HG03521 (cell line): ENCODE measurements around the gene SERINC1.
"Not testable (repeated sequence)": the region's sequence is repeated elsewhere in the genome, so short reads cannot be mapped to it uniquely, and the experiment has no call there.

Experiments used
- ATAC-seq: cut with Tn5 transposase; IDR thresholded peaks from one replicate; pipeline ENCODE4 v1.9.1; 2021; ENCODE audit warnings: mild to moderate bottlenecking, moderate library complexity; ENCODE audit not compliant: unreplicated experiment

Gene SERINC1

DNA sequence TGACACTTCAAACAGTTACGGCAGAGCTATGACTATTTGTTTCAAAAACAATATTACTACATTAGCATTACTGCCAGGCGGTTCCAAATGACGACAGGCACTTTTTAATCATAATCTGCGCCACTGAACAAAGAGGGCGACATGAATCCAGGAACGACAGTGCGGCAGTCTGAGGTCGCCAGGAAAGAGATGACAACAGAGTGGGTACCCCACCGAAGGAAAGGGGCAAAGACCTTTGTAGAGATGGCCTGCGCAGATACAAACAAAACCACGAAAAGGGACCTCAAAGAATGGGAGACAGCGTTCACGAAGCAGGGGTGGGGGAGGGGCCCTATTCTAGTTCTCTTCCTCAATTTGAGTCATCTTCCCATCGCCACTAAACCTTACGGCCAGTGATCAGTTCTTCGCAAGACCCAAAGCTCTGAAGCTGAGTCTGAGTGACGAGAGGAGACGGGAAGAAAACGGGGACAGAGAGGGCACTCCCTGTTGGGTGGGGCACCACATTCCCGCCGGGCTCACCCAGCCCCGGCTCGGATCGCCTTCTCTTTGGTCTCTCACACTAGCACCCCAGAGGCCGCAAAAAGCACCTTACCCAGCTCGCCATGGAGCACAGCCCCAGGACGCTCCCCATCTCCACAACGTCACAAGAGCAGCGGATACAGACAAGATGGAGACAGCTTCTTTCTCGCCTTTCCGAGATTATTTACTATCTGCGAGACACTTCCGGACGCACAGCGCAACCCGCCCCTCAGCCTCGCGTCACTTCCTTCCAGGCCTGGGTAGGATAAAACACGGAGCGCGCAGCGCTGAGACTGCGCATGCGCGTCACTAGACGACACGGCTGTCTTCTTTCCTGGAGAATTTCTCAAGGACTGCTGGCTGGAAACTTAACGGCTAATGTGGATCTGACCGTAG lies at the start of gene SERINC1:
SERINC1 (minus strand) TSS at position 701 of the 915 bp plus-strand sequence; CDS start at position 631, 70 bp downstream.
- ATAC-seq = peak; percentile 99

- ATAC-seq = no peak
Measured at GRCh38 chr6:122511193-122511924, 39.8 kb upstream of the SERINC1 start.

DNA sequence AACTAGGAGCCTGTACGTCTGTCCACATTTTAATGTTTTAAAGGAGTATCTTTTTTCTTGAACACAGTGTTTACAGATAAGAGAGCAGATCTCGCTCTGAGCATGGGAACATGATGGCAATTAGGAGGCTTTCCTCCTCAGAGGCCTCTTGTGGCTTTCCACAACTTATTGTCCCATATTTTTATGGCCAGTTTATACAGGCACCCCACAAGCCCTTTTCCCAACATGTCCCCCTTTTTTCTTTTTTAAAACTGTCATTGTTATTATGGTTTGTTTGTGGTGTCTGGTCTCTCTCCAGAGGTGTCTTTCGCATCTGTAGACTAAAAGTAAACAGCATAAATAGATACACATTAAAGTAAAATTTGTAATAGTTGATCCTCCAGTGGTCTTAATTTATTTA lies 33.6 kb upstream of the SERINC1 start:
- not testable (repeated sequence) for ATAC-seq

GRCh38 chr6:122501475-122501874 lies 29.9 kb upstream of the SERINC1 start:
- no peak for ATAC-seq

DNA sequence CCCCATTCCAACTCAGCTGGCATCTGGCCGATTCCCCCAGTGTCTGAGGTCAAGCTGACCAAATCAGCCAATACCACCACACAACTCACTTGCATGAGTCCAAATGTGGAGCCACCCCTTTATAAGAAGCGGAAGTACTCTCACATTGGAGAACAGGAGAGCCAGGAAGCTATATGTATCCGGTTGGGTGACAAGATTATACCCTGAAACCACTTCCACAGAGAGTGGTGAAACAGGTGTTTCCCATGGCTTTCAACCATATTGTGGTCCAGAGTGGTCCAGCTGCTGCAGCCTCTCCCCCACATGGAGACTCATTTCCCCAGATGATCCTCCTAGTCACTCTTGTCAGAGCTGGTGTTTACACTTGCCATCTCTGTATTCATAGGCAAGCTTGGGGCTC lies 24.0 kb upstream of the SERINC1 start:
- no peak for ATAC-seq

DNA sequence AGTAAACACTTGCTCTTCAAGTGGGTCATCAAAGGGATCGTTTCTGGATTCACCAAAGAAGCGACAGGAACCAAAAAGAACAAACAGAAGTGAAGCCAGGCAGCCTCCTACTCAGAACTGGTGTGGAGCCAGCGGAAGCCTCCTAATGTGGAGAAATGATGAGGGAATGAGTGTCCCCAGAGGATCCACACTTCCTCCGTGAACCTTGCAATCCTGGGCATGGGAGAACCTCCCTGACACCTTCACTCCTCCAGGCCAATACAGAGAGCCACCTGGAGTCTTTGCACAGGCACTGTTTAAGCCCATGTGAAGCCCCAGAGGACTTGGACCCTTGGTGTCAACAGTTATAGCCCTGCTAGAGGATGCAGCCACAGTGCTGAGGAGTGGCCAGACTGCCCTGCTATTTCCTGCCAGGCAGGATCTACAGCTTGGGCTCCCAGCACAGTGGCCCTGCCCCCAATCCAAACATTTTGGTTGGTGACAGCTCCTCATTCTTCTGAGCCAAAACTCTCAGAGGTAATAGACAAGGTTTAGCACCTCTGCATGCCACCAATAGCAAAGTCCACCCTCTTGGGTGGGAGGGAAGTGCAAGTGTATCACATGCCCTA lies 23.2 kb upstream of the SERINC1 start:
- ATAC-seq = no peak

- peak; percentile 95 for ATAC-seq
Measured at GRCh38 chr6:122491919-122492555, 20.4 kb upstream of the SERINC1 start.

DNA sequence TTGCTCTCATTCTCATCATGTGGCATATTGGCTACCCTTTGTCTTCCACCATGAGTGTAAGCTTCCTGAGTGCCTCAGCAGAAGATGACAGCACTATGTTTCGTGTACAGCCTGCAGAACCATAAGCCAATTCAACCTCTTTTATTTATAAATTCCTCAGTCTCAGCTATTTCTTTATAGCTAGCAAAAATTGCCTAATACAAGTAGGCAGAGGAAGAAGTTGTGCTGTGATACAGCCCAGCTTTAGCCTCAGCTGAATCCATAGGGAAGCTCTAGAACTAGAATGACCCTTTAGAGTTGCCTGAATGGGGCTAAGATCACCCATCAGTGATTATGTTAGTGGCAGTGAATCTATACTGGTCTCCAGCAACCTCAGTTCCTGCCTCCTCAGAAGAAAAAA lies 19.0 kb upstream of the SERINC1 start:
- no peak for ATAC-seq

DNA sequence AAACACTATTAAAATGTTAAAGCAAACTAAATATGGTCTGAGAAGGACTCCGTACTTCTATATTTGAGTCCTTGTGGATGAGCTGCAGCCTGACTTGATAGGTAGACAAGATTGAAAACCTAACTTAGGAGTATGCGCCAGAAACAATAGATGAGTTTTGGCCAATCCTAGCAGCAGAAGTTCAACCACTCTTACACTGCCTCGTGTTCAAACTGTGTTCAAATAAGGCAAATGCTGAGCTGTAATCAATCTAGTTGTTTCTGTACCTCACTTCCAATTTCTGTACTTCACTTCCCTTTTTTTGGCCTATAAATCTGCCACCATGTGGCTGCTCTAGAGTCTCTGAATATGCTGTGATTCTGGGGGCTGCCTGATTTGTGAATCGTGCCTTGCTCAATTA lies 13.2 kb upstream of the SERINC1 start:
- peak; percentile 72 for ATAC-seq

GRCh38 chr6:122482750-122483080 lies 11.1 kb upstream of the SERINC1 start:
- no peak for ATAC-seq

DNA sequence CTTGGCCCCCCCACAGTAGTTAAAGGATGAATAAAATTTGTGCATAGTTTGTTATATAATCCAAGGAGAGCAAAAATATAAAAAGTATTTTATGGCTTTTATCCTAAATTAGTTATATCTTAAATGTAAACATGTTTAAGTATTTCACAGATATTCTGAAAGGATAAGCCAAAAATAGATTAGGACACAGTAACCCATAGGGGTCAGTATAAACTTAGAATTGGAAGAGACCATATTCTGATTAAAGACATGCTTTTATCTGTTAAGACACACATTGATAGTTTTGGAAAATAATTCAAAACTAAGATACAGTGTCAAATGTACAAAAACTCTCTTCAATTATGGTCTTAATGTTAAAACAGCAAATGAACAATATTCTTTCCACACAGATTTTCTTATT lies 4.5 kb upstream of the SERINC1 start:
- no peak for ATAC-seq

DNA sequence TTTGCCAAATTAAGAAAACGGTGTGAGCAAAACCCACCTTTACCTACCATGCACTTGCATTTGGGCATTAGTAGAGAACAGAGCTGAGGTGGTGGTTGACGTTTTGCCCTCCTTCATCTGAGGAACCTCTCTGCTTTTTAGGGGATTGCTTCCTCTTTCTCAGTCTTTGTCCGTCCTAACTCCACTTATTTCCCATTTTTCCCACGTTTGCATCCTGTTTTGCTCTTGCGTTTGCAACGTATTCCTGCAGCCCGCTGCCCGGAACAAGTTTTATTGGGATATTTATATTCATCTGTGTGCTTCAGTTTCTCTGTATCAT lies 374 bp upstream of the SERINC1 start:
- ATAC-seq = peak; percentile 48

- ATAC-seq = no peak
Measured at GRCh38 chr6:122461885-122462284, 9.7 kb downstream of the SERINC1 start.

GRCh38 chr6:122459865-122460416 lies 11.7 kb downstream of the SERINC1 start:
- ATAC-seq = not testable (repeated sequence)

DNA sequence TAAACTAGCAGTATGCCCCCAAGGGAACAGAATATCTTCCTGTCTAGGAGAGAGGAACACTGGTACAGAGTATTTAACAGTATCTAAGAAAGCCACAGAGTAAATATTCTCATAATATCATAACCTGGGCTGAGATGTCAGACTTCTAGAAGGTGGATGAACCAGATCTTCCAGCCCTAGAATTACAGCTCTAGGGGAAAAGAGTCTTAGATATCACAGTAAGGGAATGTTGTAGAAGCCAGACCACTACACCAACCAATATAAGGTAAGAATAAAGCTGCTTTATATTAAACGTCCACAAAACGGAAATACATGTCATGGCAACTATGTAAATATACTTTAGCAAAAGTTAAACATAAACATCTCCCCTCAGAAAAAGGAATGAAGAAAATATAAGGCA lies 12.4 kb downstream of the SERINC1 start:
- ATAC-seq = no peak

DNA sequence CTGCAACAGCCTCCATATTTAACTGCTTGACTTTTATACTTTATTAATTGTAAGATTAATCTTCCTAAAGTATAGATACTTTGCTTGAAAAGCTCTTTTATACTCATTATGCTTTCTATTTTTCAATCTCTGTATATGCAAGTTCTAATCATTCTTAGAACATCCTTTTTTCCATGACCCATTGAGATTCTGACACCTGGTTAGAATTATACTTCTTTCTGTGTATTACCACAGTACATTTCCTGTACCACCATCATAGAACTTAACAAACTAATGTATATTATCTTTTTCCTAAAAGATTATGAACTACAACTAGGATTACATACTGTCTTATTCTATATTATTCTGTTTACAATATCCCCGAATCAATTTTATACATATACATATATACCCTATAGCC lies 13.5 kb downstream of the SERINC1 start:
- no peak for ATAC-seq

DNA sequence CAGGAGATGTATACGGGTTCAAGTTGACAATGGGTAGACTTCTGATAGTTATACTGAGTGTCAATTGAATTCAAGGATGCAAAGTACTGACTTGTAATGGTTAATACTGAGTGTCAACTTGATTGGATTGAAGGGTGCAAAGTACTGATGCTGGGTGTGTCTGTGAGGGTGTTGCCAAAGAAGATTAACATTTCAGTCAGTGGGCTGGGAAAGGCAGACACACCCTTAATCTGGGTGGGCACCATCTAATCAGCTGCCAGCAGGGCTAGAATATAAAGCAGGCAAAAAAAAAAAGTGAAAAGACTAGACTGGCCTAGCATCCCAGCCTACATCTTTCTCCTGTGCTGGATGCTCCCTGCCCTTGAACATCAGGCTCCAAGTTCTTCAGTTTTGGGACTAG lies 16.5 kb downstream of the SERINC1 start:
- ATAC-seq = not testable (repeated sequence)

DNA sequence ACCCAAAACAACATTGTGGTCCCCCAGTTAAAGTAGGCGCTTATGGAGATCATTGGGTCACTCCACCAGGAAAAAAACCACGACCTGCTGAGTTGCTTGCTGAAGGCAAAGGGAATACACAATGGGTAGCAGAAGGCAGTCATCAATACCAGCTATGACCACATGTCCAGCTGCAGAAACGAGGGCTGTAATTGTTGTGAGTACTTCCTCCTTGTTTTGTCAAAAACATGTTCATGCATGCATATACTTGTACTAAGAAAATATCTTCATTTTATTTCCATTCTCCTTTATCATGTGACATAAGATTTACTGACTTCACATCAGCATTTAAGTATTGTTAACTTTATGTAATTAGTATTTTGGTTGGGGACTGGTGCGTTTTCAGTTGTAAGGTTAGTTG lies 16.9 kb downstream of the SERINC1 start:
- no peak for ATAC-seq

GRCh38 chr6:122452509-122452908 lies 19.1 kb downstream of the SERINC1 start:
- ATAC-seq = no peak

GRCh38 chr6:122449069-122449468 lies 22.5 kb downstream of the SERINC1 start:
- ATAC-seq = no peak

DNA sequence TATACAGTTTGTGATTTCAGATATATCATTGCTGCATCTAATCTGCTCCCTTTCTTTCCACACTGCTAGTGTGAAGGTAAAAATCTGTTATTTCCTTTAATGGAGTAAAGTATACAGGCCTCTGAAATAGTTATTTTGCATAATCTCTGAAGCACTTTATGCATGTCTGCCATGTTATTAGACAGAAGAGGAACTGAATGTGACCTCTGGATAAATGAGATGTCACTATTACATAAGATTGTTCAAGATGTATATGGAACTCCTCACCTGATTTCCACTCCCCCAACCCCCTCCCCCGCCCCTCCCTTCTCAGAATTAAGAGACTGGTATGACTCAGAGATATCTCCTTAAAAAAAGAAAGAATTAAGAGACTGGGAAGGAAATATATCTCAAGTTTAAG lies 26.3 kb downstream of the SERINC1 start:
- ATAC-seq = no peak
